ENCODE results near the gene ITGB6.
"Not testable (repeated sequence)": the region's sequence is repeated elsewhere in the genome, so short reads cannot be mapped to it uniquely, and the experiment has no call there.

ITGB6 gene

DNA sequence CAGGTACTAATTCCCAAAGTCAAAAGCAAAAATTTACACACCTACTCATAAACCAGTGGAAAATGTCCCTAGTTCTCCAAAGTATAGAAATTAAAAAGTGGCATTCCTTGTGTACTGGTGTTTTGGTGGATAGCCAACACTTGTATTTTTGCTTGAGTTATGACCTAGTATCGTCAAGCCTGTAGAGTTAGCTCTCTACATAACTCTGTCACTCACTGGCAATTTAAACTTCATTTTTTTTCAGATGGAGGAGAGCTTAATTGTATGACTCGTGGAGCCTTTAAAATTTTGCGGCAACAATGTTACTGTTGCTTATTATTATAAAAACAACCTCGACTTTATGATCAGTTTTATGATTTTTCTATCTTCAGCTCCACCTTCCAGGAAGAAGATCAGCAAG is 58.7 kb downstream of the ITGB6 start:
- no peak for DNase-seq (ENCODE audit: low read depth, low spot score)

DNA sequence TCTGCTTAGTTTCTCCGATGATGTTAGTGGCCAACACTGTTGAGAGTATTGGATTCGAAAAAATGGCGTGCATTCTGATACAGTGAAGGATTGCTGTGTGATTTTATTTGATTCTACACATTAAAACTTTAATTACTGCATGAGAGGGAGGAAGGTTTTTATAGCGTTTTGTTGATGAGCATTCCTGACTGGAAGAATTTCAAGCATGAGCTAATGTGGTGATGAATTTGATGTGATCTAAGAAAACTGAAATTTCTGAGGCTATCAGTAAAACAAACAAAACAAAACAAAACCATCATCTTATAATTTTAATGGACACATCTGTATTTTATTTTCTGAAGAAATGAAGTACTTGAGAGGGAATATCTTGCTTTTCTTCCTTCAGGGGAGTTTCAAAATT is 59.6 kb downstream of the ITGB6 start:
- DNase-seq (ENCODE audit: low read depth, low spot score), result no peak

DNA sequence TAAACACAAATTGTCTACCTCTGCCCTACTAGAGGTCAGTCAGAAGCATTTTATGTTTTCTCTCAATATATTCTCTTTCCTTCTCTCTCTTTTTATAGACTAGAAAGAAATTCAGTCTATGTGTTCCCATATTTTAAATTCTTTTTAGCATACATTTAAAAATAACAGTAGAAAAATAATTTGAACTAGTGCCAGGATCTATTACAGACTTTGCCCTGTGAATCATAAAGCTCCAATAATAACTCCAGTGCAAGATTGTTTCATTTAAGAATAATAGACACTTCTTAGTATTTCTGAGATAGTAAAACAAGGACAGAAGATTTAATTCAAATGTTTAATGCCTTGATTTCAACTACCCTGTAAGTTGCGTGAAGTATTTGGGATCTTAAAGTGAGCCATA is 60.1 kb downstream of the ITGB6 start:
- DNase-seq (ENCODE audit: low read depth, low spot score), result no peak

DNA sequence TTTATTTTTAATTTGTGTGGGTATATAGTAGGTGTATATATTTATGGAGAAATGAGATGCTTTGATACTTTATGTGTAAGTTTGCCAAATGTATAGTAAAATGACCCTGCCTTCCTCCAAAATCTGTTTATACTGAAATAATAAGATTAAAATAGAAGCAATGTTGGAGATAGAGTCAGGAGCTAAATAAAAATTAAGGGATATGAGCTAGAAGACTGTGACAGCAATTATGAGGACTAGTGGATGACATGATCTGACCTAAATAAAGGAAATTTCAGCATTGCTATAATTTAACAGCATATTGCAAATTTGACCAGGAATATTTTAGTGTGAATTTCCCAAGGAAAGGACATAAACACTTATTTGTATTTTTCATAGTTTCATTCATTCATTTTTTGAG is 60.7 kb downstream of the ITGB6 start:
- no peak for DNase-seq (ENCODE audit: low read depth, low spot score)

DNA sequence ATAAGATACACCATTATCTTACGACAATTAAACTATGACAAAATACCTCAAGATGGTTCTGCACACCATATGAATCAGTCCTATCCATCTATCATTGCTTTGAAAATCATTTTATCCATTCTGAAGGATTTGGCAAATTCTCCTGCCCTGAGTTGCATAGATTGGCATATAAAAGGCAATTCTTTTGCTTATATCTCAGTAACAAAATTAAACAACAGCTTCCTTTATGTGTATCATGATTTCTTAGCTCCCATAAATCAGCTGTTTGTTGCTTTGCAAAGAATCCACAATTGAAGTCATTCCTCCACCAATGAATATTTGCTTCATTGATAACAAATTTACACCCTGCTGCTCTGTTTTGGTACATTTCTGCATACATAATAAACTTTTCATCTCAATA is 61.7 kb downstream of the ITGB6 start:
- no peak for DNase-seq (ENCODE audit: low read depth, low spot score)

DNA sequence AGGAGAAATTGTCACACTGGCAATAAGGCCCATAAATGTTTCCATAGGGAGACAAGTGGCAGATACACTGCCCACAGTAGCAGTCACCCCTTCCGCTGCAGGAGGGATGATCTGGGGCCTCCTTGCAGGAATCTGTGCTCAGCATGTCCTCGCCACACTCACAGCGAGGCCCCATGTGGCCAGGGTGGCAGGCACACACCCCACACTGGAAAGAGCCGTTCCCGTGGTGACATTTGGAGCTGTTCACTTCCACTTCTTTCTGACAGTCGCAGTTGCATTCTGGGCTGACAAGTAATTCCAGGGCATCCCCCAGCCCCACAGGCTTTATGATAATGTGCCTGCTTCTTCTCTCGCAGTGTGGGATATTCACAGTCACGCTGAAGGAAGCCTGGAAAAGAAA is 62.6 kb downstream of the ITGB6 start:
- DNase-seq (ENCODE audit: low read depth, low spot score), result no peak

DNA sequence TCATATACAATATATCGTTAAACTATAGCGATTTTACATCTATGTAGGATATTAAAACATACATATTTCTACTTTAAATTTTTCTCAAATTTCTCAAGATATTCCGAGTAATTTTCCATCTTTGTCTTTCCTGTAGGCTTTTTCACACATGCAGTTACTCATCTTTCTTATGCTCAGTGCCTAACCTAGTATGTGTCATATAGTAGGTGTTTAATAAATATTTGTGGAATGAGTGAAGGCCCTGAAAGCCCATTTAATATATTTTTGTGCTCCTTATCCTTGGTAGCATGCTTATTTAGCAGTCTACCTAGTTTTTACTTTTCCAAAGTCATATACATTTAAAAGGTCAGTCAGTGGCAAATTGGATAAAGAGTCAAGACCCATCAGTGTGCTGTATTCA is 67.3 kb downstream of the ITGB6 start:
- no peak for DNase-seq (ENCODE audit: low read depth, low spot score)

DNA sequence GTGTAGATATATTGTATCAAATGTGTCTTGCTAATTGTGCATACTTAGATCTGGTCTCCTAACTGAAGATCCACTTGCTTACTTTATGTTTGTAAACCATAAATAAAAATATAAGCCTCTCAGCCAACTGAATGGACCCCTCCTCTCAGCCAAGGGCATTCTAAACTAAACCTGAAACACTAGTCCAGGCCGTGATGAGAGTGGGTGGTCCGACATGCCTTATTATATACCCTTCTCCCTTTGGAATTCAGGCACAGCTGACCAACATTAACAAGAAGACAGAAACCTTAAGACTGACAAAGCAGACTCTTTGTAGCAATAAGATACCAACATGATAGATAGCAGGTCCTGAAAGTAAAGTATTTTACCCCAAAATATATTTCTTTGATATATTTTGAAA is 73.3 kb downstream of the ITGB6 start:
- no peak for DNase-seq (ENCODE audit: low read depth, low spot score)

DNA sequence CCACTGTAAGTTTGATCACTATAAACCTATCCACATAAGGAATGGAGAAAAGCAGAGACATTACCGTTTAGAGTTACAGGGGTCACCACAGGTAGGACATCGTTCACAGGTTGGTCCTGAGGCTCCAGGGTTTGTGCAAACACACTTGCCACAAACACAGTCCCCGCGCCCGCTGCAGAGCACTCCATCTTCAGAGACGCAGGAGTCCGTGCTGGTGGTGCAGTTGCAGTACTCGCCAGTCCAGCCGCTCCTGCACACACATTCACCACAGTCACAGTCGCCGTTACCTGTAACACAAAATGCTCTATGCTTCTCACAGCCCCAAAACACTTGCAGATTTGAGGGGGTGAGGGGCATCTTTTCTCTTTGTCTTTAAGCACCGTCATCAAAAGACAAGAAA is 73.8 kb downstream of the ITGB6 start:
- no peak for DNase-seq (ENCODE audit: low read depth, low spot score)

DNA sequence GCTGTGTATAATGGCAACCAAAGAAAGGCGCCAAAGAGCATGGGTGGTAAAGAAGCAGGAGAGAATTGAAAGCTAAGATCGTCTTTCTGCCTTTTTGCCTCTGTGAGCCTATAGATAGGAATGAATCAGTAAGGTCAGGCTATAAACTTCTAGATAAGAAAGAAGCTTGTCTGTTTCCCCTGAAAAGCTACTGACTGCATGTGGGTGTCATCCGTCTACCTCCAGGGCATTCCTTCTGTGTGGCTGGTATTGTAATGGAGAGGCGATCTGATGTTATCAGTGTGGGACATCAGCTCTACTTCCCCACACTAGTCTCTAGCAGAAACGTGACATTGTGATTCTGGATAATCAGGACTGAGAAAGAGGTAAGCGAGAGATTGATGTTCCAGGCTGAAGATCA is 74.2 kb downstream of the ITGB6 start:
- DNase-seq (ENCODE audit: low read depth, low spot score), result no peak

DNA sequence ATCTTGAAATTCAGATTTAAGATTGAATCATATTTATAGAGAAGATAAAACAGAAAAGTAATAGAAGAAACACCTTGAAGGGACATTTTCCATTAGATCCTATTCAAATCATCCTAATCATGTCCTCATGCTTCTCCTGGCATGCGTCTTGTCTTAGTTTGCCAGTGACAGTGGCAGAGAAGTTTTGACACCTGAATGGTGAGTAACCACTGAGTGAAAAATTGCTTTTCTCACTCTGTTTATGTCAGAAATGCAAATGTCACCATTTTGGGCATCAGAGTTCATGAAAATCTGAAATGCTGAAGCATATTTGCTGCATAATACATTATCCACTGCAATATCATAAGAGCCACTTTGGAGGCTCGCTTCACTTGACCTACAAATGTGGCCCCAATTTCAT is 74.7 kb downstream of the ITGB6 start:
- no peak for DNase-seq (ENCODE audit: low read depth, low spot score)

DNA sequence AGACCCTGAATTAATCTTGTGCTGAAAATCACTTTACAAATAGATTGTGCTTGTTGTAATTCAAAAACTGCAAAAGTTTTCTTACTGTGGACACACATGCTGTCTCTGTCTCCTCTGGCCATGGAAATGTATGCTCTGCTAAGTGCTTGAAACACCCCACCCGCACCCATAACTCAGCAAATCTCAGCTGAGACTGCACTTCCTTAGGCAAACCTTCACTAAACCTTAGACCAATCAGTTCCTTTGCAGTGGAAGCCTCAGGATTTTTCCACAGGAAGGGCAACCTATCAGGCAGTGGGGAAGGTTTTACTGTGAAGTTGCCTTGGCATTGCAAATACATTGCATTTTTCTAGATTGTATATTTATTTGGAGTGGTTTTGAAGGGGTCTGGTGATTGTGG is 75.5 kb downstream of the ITGB6 start:
- DNase-seq (ENCODE audit: low read depth, low spot score), result no peak

DNA sequence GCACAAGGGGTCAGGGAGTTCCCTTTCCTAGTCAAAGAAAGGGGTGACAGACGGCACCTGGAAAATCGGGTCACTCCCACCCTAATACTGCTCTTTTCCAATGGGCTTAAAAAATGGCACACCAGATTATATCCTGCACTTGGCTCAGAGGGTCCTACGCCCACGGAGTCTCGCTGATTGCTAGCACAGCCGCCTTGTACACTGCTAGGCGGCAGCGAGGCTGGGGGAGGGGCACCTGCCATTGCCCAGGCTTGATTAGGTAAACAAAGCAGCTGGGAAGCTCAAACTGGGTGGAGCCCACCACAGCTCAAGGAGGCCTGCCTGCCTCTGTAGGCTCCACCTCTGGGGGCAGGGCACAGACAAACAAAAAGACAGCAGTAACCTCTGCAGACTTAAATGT is 85.4 kb downstream of the ITGB6 start:
- not testable (repeated sequence) for DNase-seq (ENCODE audit: low read depth, low spot score)

DNA sequence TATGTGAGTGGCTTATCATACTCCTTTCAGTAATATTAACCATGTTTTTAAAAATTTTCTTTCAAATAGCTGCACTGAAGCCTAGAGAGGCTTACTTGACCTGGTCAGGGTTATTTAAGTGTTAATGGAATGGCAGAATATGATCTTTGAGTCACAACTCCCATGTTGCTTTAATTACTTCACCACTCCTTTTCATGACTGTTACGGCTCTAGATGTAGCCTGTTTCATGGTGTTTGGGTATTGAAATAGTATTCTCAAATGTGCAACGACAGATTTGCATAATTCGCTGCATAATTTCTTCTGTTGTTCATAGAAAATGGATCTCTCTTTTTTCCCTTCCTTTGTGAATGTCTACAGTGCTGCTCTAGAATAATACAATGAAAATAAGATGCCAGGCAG is 86.1 kb downstream of the ITGB6 start:
- DNase-seq (ENCODE audit: low read depth, low spot score), result no peak

DNA sequence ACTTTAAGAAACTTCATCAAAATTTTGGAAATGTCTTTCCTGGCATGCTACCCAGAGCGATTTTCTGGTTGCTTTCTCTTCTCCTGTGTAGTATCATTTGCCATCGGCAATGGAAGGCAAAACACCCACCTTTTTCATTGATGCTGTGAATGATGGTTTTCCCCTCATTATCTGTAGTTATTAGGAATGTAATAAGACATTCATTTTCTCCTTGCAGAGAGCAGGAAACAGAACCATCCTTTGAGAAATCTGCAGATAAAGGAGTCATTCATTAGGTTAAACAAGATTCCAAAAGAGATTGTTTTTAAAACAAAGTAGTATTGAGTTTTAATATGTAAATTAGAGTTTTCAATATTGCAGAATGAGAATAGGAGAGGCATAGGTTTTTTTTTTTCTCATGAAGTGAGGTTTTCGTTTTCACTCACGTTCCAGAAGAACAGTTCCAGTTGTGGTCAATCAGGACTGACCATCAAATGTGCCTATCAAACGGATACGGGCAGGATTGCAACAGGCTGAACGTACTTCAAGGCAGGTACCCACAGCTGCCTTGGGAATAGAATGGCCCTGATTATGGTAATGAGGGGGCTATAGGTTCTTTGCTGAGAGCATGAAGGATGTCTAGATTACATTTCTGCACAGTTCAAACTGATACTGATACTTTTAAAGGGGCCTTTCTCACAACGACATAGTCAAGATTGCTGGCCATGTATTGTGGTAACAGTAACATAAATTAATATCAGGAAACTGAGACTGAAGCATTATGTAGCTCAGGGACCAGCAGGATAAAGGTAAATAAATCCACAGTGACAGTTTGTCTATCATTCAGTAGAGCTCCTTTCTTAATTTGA is 87.9 kb downstream of the ITGB6 start:
- no peak for DNase-seq (ENCODE audit: low read depth, low spot score)

DNA sequence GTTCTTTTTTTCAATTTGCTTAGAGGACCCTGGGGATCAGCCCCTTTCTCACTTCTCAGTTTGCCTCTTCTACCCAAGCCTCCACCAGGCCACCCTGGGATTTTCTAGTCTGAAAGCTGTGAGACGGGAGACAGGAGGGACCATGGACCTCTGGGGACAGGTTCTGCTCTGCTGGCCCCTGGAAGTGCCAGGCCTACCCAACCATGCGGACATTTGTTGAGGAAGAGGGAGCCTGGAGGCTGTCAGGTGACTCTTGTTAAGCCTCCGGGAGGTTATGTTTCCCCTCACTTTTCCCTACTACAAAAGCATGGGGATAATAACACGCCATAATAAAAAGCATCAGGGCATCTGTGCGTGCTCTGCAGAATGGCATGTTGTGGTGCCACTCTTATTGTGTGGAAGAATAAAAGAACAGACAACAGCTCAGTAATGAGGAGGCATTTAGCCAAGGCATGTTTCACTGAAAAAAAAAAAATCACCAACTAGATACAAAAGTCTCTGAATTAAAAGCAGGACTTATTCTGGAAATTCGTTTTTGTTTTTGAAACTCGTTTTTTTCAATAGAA is 89.3 kb downstream of the ITGB6 start:
- DNase-seq (ENCODE audit: low read depth, low spot score), result no peak

DNA sequence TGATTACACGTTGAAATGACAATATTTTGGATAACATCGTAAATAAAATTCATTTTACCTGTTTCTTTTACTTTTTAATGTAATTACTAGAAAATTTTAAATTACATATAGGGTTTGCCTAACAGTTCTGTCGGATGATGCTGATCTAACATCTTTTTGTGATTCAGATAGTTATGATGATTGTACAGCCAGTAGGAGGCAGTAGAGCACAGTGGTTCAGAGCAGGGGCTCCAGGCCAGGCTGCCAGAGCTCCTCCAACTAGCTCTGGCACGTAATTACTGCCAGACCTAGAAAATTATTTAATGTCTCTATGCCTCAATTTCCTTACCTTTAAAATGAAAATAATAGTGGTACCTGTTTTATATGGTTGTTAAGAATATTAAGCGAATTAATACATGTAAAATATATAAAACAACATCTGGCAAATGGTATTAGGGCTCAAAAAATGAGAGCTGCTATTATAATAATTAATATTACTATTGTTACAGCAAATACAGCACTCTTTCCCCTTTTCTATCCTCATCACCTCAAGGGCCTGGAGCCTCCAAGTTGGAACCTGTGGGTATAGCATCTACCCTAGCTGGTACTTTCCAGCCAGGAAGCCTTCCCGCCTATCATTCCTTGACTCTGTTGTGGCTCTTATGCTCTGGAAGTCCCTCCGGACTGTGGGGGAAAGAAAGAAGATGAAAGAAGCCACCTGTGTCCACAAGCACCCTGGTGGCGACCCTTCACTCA is 90.0 kb downstream of the ITGB6 start:
- peak; percentile 50 for DNase-seq (ENCODE audit: low read depth, low spot score)

DNA sequence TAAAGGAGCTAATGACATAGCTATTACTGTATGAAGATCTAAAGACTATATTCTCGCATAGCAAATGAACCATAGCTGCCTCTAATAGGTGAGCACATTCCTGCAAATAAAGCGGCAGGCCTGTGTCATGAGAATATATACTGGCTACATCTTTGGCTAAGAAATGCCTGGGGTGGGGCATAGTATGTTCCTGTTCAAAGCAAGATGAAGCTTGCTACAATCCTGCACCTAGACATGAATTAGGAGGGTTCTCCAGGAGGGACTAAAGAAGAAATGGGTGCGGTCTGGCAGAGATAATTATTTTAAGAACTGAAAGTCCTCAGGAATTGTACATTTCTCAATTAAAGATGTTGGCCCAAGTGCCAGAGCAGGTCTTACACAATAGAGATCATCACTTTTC is 90.8 kb downstream of the ITGB6 start:
- no peak for DNase-seq (ENCODE audit: low read depth, low spot score)

DNA sequence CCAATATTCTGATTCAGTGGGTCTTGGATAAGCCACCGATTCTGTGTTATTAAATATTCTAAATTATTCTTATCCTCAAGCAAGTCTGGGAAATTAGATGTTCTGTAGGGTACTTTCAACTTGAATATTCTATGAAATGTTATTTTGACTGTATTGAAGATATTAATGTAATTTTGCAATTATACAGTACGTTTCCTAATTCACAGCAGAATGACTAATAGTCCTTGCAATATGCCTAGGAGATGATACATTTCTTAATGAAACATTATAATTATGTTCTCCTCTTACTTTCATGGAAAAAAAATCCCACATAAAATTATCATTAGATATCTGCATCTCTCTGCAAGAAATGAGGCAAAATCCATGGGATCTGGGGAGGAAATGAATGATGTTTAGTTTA is 91.4 kb downstream of the ITGB6 start:
- DNase-seq (ENCODE audit: low read depth, low spot score), result no peak

DNA sequence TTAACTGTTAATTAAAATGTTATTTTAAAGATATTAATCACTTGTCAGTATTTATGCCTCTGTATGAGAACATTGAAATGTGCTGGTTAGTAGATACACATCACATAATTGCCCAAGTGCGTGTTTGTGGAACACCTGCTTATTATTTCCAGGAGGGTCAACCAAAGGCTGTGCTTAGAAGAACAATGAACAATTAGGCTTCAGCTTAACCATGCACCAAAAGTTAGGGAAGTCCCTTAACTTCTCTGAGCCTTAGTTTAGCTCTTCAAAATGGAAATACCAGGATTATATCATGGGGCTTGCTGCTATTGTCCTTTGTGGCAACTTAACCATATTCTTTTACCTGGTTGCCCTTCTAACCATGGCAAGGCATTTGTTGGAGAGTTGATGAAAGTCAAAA is 94.7 kb downstream of the ITGB6 start:
- DNase-seq (ENCODE audit: low read depth, low spot score), result no peak

DNA sequence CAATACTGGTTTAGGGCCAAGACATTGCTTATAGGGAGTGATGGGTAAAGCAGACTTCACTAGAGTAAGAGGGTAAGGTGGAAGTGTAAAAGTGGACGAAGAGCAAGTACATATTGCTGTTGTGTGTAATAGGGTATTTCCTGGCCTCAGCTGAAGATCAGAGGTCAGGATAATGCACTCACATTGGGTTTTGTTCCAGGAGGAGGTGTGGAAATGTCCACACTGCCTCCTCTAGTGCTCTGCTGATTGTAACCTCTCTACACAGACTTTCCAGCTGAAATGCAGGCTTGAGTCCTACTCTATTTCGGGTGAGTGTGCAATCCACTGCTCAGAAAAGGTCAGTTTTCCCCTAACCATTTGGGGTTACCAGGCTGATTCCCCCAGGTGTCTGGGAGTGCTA is 96.0 kb downstream of the ITGB6 start:
- no peak for DNase-seq (ENCODE audit: low read depth, low spot score)

DNA sequence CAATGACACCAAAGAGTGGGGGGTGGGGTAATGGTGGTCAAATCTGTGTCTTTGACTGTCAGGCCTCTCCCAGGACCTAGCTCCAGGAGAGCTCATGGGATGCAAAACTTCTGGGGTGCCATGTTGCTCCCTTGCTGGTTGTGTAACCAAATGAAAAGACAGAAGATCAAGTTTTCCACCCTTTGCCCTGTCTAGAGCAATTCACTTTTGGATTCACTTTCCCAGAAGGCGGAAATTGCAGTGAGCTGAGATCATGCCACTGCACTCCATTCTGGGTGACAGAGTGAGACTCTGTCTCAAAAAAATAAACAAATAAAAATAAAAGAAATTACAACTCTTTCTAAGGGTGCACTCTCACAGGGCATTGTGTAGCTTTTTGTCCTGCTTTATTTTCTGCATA is 102.7 kb downstream of the ITGB6 start:
- DNase-seq (ENCODE audit: low read depth, low spot score), result no peak

DNA sequence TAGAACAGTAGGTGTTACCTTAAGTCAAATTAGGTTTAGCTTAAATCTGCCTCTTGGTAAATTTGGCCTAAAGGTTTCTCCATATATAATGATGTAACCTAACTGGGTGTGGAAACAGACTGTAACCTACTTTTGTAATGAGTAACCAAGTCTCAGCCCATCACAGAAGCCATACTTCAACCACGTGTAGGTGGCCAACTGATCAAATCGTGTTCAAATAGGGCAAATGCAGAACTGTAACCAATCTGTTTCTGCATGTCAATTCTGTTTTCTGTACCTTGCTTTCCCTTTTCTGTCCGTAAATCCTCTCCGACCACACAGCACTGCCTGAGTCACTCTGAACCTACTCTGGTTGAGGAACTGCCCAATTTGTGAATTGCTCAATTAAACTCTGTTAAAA is 103.7 kb downstream of the ITGB6 start:
- DNase-seq (ENCODE audit: low read depth, low spot score), result no peak

Data from brain pericyte (primary cell).